Erythroblast (primary cell): Measurements from ENCODE around the gene ADGRL1.
"Not testable (repeated sequence)": the region's sequence is repeated elsewhere in the genome, so short reads cannot be mapped to it uniquely, and the experiment has no call there.

Source experiments
- DNase-seq, 2 experiments: peaks; one replicate each; lab custom pipeline; 2025; lab: John Stamatoyannopoulos, UW
- GATA1 ChIP-seq: IDR thresholded peaks from 2 replicates; pipeline ENCODE4 v1.6.1; 2011; ENCODE audit warnings: low read depth, mild to moderate bottlenecking, control low read depth, low read length, moderate library complexity
- POLR2A ChIP-seq: IDR thresholded peaks from 2 replicates; pipeline ENCODE4 v1.6.1; 2011; ENCODE audit warnings: mild to moderate bottlenecking, low read length

ADGRL1 gene

GRCh38 chr19:14182476-14182875 lies 23.5 kb downstream of the ADGRL1 start:
- DNase-seq = no peak
- TF ChIP-seq GATA1 = no peak
- no peak for TF ChIP-seq POLR2A

- no peak for DNase-seq
- TF ChIP-seq POLR2A (no peak), GATA1 (no peak)
Measured at GRCh38 chr19:14181906-14182305, 24.1 kb downstream of the ADGRL1 start.

GRCh38 chr19:14181199-14181598 lies 24.8 kb downstream of the ADGRL1 start:
- DNase-seq = not testable (repeated sequence)

DNA sequence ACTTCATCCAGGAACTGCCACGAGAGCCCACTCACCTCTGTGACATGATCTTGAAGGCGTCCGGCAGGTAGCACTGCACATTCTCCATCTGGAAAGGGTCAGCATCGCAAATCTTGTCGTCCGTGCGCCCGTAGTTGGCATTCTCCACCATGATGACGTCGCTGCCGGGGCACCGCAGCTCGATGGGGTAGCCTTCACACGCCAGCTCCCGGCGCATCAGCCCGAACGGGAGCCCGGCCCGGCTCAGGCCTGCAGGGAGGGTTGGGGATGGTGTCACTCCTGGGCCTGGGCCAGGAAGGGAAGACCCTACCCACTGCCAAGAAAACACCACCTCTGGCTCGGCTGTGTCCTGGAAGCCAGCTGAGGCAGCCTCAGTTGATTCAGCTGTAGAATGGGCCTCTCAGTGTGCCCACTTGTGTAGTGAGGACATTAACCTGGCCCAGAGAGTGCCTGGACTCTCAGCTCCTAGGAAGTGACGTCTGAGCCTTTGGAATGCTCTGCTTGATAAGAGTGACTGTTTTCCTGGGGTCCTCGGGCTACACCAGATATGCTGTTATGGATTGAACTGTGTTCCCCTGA lies 28.4 kb downstream of the ADGRL1 start:
- TF ChIP-seq GATA1 = no peak
- no peak for TF ChIP-seq POLR2A
- no peak for DNase-seq

DNA sequence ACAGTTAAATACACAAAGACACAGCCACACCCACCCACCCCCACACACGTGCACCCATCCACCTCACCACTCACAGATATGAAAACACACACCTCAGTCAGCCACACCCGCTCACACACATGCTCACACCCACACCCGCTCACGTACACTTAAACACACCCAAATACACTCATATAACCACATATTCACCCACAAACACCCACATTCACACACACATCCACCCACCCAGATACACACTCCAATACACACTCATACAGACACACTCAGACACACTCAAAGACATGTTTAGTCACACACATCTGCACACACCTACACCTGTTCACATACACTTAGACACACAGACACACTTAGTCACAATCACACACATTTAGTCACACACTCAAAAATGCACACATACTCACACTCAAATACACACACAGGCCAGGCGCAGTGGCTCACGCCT lies 30.6 kb downstream of the ADGRL1 start:
- TF ChIP-seq POLR2A (no peak), GATA1 (no peak)
- no peak for DNase-seq

GRCh38 chr19:14174883-14175282 lies 31.1 kb downstream of the ADGRL1 start:
- no peak for DNase-seq
- TF ChIP-seq POLR2A = no peak
- no peak for TF ChIP-seq GATA1

GRCh38 chr19:14168993-14169392 lies 37.0 kb downstream of the ADGRL1 start:
- no peak for DNase-seq
- TF ChIP-seq POLR2A (no peak), GATA1 (no peak)

DNA sequence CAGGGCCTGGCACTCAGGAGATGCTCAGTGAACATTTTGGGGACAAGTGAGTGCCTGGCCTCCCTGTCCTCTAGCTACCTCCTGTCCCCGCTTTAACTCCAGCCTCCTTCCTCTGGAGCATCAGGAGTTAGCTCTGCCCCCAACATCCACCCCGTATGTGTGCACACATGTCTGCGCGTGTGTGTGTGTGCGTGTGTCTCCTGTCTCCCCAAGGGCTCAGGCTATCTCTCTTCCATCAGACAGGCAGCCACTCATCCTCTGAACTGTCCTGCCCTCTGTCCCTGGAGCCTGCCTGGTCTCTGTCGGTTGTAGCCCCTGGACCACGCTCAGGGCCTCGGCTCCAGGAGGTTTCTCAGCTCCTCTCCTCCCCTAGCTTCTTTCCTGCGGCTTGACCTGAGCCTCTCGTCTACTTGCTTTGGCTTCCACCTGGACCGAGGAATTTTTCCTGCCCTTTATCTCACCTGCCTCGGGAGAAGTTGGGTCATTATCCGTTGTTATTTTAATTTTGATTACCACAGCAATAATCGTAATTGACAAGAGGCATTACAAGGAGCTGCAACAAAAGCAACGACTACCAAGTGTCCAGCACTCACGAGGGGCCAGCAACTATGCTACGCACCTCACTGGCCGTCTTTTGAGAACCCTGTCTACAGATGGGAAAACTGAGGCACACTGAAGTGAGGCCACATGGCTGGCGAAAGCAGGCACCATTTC lies 37.6 kb downstream of the ADGRL1 start:
- DNase-seq = no peak
- TF ChIP-seq POLR2A (no peak), GATA1 (no peak)

- TF ChIP-seq POLR2A (no peak), GATA1 (no peak)
- no peak for DNase-seq
Measured at GRCh38 chr19:14167576-14168138, 38.3 kb downstream of the ADGRL1 start.

DNA sequence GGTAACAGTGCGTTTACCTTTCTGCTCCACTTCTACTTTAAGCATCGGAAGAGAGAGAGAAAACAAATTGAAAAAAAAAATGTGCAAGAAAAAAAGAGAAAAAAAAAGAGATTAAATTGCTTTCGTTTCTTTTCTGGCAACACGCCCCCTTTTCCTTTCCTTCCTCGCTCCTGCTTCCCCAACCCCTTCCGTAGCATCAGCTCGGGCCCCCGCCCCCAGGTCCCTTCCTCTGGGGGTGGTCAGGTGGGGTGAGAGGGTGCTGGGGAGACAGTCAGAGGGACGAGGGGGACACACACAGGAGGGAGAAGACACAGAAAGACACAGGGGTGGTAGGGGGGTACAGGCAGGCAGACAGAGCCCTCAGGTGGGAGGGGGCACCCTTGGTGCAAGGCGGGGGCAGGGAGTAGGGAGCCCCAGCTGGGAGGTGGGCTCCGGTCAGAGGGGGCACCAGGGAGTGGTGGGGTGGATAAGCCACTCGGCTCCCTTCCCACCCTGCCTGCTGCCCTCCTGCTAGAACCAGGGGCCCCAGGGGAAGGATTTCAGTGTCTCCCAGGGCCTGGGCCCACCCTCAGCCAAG lies 38.9 kb downstream of the ADGRL1 start:
- DNase-seq = no peak

GRCh38 chr19:14165990-14166830 lies 39.8 kb downstream of the ADGRL1 start:
- no peak for TF ChIP-seq GATA1
- no peak for TF ChIP-seq POLR2A
- no peak for DNase-seq

More for the DNA sequence above, 38.9 kb downstream of the ADGRL1 start:
- TF ChIP-seq POLR2A (no peak), GATA1 (no peak)

- DNase-seq = no peak
- TF ChIP-seq GATA1 (no peak), POLR2A (no peak)
Measured at GRCh38 chr19:14164724-14165493, 41.1 kb downstream of the ADGRL1 start.

DNA sequence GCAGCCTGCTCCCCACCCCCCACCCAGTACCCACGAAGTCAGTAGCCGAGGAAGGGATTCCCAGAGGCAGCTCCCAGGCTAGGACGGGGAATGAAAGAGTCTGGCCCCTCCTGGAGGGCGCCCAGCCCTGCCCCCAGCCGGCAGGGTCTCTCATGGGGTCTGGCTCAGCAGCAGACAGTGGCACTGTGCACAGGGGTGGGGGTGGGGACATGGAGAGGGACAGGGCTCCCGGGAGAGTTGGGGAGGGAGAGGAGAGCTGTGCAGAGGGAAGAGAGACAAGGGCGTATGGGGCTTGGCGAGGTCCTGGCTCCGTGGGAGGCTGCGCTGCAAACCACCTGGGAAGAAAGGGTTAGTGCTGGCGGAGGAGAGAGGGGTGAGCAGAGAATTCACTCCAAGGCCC lies 41.9 kb downstream of the ADGRL1 start:
- DNase-seq = no peak
- TF ChIP-seq GATA1 (no peak), POLR2A (no peak)
